GM21367 (cell line): ENCODE results near the gene KIAA1328.
"Not testable (repeated sequence)": the region's sequence is repeated elsewhere in the genome, so short reads cannot be mapped to it uniquely, and the experiment has no call there.

Source experiments
- ATAC-seq: cut with Tn5 transposase; IDR thresholded peaks from one replicate; pipeline ENCODE4 v1.9.1; 2021; ENCODE audit not compliant: unreplicated experiment

KIAA1328 gene

GRCh38 chr18:36885981-36886380 lies 57.1 kb downstream of the KIAA1328 start:
- ATAC-seq, result no peak

GRCh38 chr18:36887114-36887513 lies 58.2 kb downstream of the KIAA1328 start:
- ATAC-seq, result no peak

GRCh38 chr18:36887864-36888263 lies 58.9 kb downstream of the KIAA1328 start:
- ATAC-seq, result no peak

- ATAC-seq, result no peak
Measured at GRCh38 chr18:36888778-36889177, 59.9 kb downstream of the KIAA1328 start.

GRCh38 chr18:36889321-36889720 lies 60.4 kb downstream of the KIAA1328 start:
- ATAC-seq, result no peak

GRCh38 chr18:36889742-36890141 lies 60.8 kb downstream of the KIAA1328 start:
- no peak for ATAC-seq

GRCh38 chr18:36890598-36890997 lies 61.7 kb downstream of the KIAA1328 start:
- ATAC-seq, result no peak

GRCh38 chr18:36893227-36893626 lies 64.3 kb downstream of the KIAA1328 start:
- no peak for ATAC-seq

GRCh38 chr18:36895606-36896005 lies 66.7 kb downstream of the KIAA1328 start:
- no peak for ATAC-seq

GRCh38 chr18:36897253-36897652 lies 68.3 kb downstream of the KIAA1328 start:
- no peak for ATAC-seq

GRCh38 chr18:36899289-36899688 lies 70.4 kb downstream of the KIAA1328 start:
- no peak for ATAC-seq

- ATAC-seq, result no peak
Measured at GRCh38 chr18:36900466-36900865, 71.5 kb downstream of the KIAA1328 start.

- no peak for ATAC-seq
Measured at GRCh38 chr18:36901277-36901701, 72.4 kb downstream of the KIAA1328 start.

- ATAC-seq, result no peak
Measured at GRCh38 chr18:36903215-36903928, 74.4 kb downstream of the KIAA1328 start.

GRCh38 chr18:36905571-36905970 lies 76.6 kb downstream of the KIAA1328 start:
- ATAC-seq, result no peak

GRCh38 chr18:36909282-36909681 lies 80.4 kb downstream of the KIAA1328 start:
- ATAC-seq, result not testable (repeated sequence)

- no peak for ATAC-seq
Measured at GRCh38 chr18:36912887-36913286, 84.0 kb downstream of the KIAA1328 start.

- no peak for ATAC-seq
Measured at GRCh38 chr18:36917907-36918306, 89.0 kb downstream of the KIAA1328 start.

GRCh38 chr18:36929601-36930000 lies 100.7 kb downstream of the KIAA1328 start:
- no peak for ATAC-seq

GRCh38 chr18:36931106-36931505 lies 102.2 kb downstream of the KIAA1328 start:
- no peak for ATAC-seq

GRCh38 chr18:36933552-36933951 lies 104.6 kb downstream of the KIAA1328 start:
- ATAC-seq, result no peak

- ATAC-seq, result no peak
Measured at GRCh38 chr18:36934884-36935283, 106.0 kb downstream of the KIAA1328 start.

GRCh38 chr18:36942264-36942663 lies 113.3 kb downstream of the KIAA1328 start:
- no peak for ATAC-seq
